Liver (tissue), 9 donors: ENCODE measurements around the gene FCHSD1. TPM values are rescaled to one million over a fixed set of nuclear protein-coding genes. Genes with fewer than 3 reads are reported as not detected.

Experiments
- DNase-seq: peaks from one replicate; pipeline ENCODE4 v3.0.0-alpha.2; 2017; ENCODE audit warnings: low spot score
- H3K27ac ChIP-seq, 2 donors: one replicate each; pipeline ENCODE4 v1.7.0; 2013; ENCODE audit warnings: inconsistent platforms in 2 of 2, low read length in 2 of 2, control low read depth in 1 of 2, low read depth in 1 of 2, mild to moderate bottlenecking in 1 of 2
- H3K27me3 ChIP-seq, 4 donors: one replicate each; pipeline versions ENCODE4 v1.6.1 to v1.7.0; 2013; ENCODE audit warnings: low read length in 3 of 4, inconsistent platforms in 1 of 4, mild to moderate bottlenecking in 1 of 4, moderate library complexity in 1 of 4; ENCODE audit not compliant: control insufficient read depth in 4 of 4, insufficient read depth in 4 of 4
- H3K36me3 ChIP-seq, 4 donors: one replicate each; pipeline versions ENCODE4 v1.6.1 to v1.7.0; 2013; ENCODE audit warnings: low read length in 3 of 4, mild to moderate bottlenecking in 3 of 4, low read depth in 1 of 4, moderate library complexity in 1 of 4; ENCODE audit not compliant: control insufficient read depth in 4 of 4, insufficient read depth in 3 of 4
- H3K4me1 ChIP-seq, 4 donors: one replicate each; pipeline versions ENCODE4 v1.6.1 to v1.7.0; 2013; ENCODE audit warnings: low read length in 3 of 4, mild to moderate bottlenecking in 3 of 4, moderate library complexity in 1 of 4; ENCODE audit not compliant: control insufficient read depth in 4 of 4, insufficient read depth in 4 of 4
- H3K4me3 ChIP-seq, 3 donors: one replicate each; pipeline versions ENCODE4 v1.6.1 to v1.7.0; 2013; ENCODE audit warnings: low read length in 3 of 3, control low read depth in 1 of 3, low read depth in 1 of 3, mild to moderate bottlenecking in 1 of 3
- H3K9ac ChIP-seq, 2 donors: one replicate each; pipeline ENCODE4 v1.7.0; 2013; ENCODE audit warnings: low read length in 2 of 2, mild to moderate bottlenecking in 2 of 2, moderate library complexity in 2 of 2, control low read depth in 1 of 2, low read depth in 1 of 2
- H3K9me3 ChIP-seq, 4 donors: one replicate each; pipeline versions ENCODE4 v1.6.1 to v1.7.0; 2013; ENCODE audit warnings: low read length in 3 of 4; ENCODE audit not compliant: control insufficient read depth in 4 of 4
- FOXA1 ChIP-seq: IDR thresholded peaks from 2 replicates; pipeline ENCODE4 v1.6.1; 2016; ENCODE audit warnings: antibody characterized with exemption
- FOXA2 ChIP-seq: IDR thresholded peaks from 2 replicates; pipeline ENCODE4 v1.6.1; 2016; ENCODE audit warnings: antibody characterized with exemption
- HNF4A ChIP-seq, 2 donors: conservative IDR thresholded peaks; 2 replicates each; pipeline ENCODE4 v1.6.1; 2016; ENCODE audit warnings: antibody characterized with exemption in 2 of 2, mild to moderate bottlenecking in 2 of 2
- JUND ChIP-seq, 2 donors: IDR thresholded peaks; 2 replicates each; pipeline ENCODE4 v1.6.1; 2016; ENCODE audit warnings: antibody characterized with exemption in 2 of 2
- NR2F2 ChIP-seq: IDR thresholded peaks from 2 replicates; pipeline ENCODE4 v1.6.1; 2016; ENCODE audit warnings: antibody characterized with exemption
- RAD21 ChIP-seq, 2 donors: IDR thresholded peaks; 2 replicates each; pipeline ENCODE4 v1.6.1; 2016; ENCODE audit warnings: antibody characterized with exemption in 2 of 2, mild to moderate bottlenecking in 2 of 2
- RXRA ChIP-seq, 2 donors: IDR thresholded peaks; 2 replicates each; pipeline ENCODE4 v1.6.1; 2017 to 2018; ENCODE audit warnings: antibody characterized with exemption in 2 of 2, mild to moderate bottlenecking in 1 of 2
- YY1 ChIP-seq: IDR thresholded peaks from 2 replicates; pipeline ENCODE4 v1.6.1; 2016; ENCODE audit warnings: antibody characterized with exemption, mild to moderate bottlenecking
- WGBS: extraction: QIAGEN DNeasy Blood & Tissue Kit; methylation state at CpG from one replicate; pipeline ENCODE4 v1.1.7; 2013; 5-methylcytosine and 5-hydroxymethylcytosine counted together
- polyA plus RNA-seq, 2 donors: library from polyadenylated mRNA; stranded (reverse) in 1 of 2; unstranded in 1 of 2; fragments of 200-250 nt in 1 of 2; fragments of >200 nt in 1 of 2; fragmentation: Nextera tagmentation in 1 of 2; extraction: Ambion mirVana in 1 of 2; gene quantifications; one replicate each; pipeline versions ENCODE4 v1.2.1 to v1.2.3, GENCODE V29; 2013 to 2015
- total RNA-seq, 2 donors: library from RNA; depleted of rRNA; stranded (reverse); fragments of >200 nt; gene quantifications; one replicate each; pipeline ENCODE4 v1.2.3, GENCODE V29; 2014
- TF ChIP-seq, protein P1 (sequence below): IDR thresholded peaks from 2 replicates; pipeline ENCODE4 v1.6.1; 2016; ENCODE audit warnings: antibody characterized with exemption
- TF ChIP-seq, protein P2 (sequence below): fragments of 150-350 bp; IDR thresholded peaks from 2 replicates; pipeline ENCODE4 v1.5.1; 2017; ENCODE audit warnings: improper control_type of control experiment, low read depth, low read length; ENCODE audit not compliant: missing input control
- TF ChIP-seq, protein P3 (sequence below): IDR thresholded peaks from 2 replicates; pipeline ENCODE4 v1.6.1; 2016; ENCODE audit warnings: antibody characterized with exemption, mild to moderate bottlenecking
- TF ChIP-seq, protein P4 (sequence below): IDR thresholded peaks from 2 replicates; pipeline ENCODE4 v1.6.1; 2016; ENCODE audit warnings: antibody characterized with exemption
- TF ChIP-seq, protein P5 (sequence below): IDR thresholded peaks from 2 replicates; pipeline ENCODE4 v1.6.1; 2016; ENCODE audit warnings: antibody characterized with exemption
- donor health status: healthy.
- donor health status: healthy.
- donor health status: healthy.
- donor health status: healthy.
- donor health status: healthy.

Gene FCHSD1
- total and polyA plus RNA-seq, 4 donors, result 1.3 to 6.4 (median 2.2) TPM

DNA sequence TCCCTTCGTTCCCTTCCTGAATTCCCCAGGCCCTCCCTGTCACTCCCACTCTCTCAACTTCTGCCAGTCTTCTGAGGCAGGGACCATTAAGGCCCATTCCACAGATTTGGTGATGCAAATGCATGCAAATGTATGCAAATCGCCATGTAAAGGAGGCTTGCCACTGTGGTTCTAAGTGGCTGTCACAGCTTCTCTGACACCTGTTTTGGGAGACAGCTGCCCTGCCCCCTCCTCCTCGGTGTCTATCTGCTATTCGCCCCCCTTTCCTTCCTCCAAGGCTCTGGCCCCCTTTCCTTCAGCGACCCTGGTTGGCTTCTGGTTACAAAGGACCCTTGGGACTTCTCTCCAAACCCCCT, 41.3 kb upstream of the FCHSD1 start:
- Histone ChIP-seq H3K36me3 (no peaks in the 10 kb centered on the region), H3K27me3 (no peaks in the 10 kb centered on the region), H3K27ac (no peak overlapping the region), H3K9me3 (no peaks in the 10 kb centered on the region), H3K4me1 (peaks cover 0 to 5% (median 4%) of the 10 kb centered on the region in 4 donors), H3K4me3 (peak overlapping the region; percentile 9 to 39 (median 30)), H3K9ac (no peak overlapping the region)
- no peak for DNase-seq
- WGBS, result 29% methylated on average over 5 of the region's 5 CpGs
- TF ChIP-seq RXRA (IDR thresholded peaks at IDR 0.05) (no peak), YY1 (no peak), HNF4A (conservative IDR thresholded peaks at IDR 0.05) (no peak), FOXA1 (no peak), JUND (IDR thresholded peaks at IDR 0.05) (no peak), FOXA2 (no peak)
- TF ChIP-seq, protein P1, sequence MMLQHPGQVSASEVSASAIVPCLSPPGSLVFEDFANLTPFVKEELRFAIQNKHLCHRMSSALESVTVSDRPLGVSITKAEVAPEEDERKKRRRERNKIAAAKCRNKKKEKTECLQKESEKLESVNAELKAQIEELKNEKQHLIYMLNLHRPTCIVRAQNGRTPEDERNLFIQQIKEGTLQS, result no peak
- TF ChIP-seq, protein P2, sequence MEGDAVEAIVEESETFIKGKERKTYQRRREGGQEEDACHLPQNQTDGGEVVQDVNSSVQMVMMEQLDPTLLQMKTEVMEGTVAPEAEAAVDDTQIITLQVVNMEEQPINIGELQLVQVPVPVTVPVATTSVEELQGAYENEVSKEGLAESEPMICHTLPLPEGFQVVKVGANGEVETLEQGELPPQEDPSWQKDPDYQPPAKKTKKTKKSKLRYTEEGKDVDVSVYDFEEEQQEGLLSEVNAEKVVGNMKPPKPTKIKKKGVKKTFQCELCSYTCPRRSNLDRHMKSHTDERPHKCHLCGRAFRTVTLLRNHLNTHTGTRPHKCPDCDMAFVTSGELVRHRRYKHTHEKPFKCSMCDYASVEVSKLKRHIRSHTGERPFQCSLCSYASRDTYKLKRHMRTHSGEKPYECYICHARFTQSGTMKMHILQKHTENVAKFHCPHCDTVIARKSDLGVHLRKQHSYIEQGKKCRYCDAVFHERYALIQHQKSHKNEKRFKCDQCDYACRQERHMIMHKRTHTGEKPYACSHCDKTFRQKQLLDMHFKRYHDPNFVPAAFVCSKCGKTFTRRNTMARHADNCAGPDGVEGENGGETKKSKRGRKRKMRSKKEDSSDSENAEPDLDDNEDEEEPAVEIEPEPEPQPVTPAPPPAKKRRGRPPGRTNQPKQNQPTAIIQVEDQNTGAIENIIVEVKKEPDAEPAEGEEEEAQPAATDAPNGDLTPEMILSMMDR, result no peak

DNA sequence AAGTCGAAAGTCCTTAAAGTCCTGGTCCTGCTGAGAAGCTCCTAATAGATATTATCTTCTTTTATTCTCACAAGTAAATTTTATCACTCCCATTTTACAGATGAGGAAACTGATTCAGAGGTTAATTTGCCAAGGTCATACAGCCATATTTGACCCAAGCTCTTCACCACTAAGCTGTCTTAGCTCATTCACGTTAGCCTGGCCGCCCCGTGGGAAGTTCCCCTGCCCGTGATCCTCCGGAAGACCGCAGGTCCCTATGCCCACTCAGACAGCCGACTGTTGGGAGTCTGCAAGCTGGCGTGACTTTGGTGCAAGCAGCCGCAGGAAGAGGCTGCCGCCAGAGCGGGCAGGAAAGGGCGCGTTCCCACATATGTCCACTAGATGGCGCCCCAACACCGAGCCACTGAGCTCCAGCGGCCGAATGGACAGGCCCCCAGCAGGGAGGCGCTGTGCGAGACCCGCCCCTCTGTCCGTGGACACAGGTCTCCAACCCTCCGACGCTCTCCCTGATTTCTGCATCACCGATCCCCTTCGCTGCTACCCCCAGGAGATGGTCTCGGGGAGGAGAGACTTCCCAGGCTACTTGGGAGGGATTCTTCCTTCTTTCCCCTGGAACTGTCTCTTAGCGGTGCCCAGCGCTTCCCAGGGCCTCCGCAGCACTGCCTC, 40.8 kb upstream of the FCHSD1 start:
- 3% methylated on average over 30 of the region's 30 CpGs for WGBS
- Histone ChIP-seq H3K4me1 (peaks cover 0 to 5% (median 4%) of the 10 kb centered on the region in 4 donors), H3K9me3 (no peaks in the 10 kb centered on the region), H3K36me3 (no peaks in the 10 kb centered on the region), H3K9ac (no peak overlapping the region), H3K4me3 (peak overlapping the region; percentile 9 to 39 (median 30)), H3K27me3 (no peaks in the 10 kb centered on the region), H3K27ac (no peak overlapping the region)
- peak; percentile 92 for DNase-seq
- TF ChIP-seq NR2F2 (peak; percentile 23), RAD21 (IDR thresholded peaks at IDR 0.05) (peak; percentile 100), YY1 (no peak)
- TF ChIP-seq, protein P2, result peak; percentile 99

DNA sequence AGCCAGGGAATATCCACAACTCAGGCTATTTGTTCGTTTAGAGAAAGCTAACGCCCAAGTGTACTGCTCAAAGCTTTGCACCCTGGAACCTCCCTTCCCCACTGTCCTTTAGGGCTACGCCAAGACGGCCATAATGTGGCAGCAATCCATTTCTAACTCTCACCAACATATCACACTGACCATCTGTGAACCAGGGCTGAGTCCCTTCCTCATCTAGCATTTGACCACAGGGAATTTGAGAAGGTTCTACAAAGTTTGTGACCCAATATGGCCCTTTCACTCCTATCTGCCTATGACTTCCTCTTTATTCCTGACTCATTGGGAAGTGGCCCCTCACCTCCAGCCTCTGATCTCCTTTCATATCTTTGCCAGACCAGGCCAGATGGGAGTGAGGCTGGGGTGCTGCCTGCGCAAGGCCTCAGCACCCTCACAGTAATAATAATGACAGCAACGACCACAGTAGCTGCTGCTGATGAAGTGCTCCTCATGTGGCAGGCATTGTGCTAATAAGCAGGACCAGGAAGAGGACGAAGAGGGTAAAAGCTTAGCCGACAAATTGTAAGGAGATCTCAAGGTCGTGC, 40.2 kb upstream of the FCHSD1 start:
- TF ChIP-seq NR2F2 (peak; percentile 9), YY1 (no peak), FOXA1 (no peak), RAD21 (IDR thresholded peaks at IDR 0.05) (no peak)
- TF ChIP-seq, protein P3, sequence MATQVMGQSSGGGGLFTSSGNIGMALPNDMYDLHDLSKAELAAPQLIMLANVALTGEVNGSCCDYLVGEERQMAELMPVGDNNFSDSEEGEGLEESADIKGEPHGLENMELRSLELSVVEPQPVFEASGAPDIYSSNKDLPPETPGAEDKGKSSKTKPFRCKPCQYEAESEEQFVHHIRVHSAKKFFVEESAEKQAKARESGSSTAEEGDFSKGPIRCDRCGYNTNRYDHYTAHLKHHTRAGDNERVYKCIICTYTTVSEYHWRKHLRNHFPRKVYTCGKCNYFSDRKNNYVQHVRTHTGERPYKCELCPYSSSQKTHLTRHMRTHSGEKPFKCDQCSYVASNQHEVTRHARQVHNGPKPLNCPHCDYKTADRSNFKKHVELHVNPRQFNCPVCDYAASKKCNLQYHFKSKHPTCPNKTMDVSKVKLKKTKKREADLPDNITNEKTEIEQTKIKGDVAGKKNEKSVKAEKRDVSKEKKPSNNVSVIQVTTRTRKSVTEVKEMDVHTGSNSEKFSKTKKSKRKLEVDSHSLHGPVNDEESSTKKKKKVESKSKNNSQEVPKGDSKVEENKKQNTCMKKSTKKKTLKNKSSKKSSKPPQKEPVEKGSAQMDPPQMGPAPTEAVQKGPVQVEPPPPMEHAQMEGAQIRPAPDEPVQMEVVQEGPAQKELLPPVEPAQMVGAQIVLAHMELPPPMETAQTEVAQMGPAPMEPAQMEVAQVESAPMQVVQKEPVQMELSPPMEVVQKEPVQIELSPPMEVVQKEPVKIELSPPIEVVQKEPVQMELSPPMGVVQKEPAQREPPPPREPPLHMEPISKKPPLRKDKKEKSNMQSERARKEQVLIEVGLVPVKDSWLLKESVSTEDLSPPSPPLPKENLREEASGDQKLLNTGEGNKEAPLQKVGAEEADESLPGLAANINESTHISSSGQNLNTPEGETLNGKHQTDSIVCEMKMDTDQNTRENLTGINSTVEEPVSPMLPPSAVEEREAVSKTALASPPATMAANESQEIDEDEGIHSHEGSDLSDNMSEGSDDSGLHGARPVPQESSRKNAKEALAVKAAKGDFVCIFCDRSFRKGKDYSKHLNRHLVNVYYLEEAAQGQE, result no peak
- TF ChIP-seq, protein P4, sequence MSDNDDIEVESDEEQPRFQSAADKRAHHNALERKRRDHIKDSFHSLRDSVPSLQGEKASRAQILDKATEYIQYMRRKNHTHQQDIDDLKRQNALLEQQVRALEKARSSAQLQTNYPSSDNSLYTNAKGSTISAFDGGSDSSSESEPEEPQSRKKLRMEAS, result no peak
- TF ChIP-seq, protein P5, sequence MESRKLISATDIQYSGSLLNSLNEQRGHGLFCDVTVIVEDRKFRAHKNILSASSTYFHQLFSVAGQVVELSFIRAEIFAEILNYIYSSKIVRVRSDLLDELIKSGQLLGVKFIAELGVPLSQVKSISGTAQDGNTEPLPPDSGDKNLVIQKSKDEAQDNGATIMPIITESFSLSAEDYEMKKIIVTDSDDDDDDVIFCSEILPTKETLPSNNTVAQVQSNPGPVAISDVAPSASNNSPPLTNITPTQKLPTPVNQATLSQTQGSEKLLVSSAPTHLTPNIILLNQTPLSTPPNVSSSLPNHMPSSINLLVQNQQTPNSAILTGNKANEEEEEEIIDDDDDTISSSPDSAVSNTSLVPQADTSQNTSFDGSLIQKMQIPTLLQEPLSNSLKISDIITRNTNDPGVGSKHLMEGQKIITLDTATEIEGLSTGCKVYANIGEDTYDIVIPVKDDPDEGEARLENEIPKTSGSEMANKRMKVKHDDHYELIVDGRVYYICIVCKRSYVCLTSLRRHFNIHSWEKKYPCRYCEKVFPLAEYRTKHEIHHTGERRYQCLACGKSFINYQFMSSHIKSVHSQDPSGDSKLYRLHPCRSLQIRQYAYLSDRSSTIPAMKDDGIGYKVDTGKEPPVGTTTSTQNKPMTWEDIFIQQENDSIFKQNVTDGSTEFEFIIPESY, result no peak
- H3K9me3 ChIP-seq, result no peaks in the 10 kb centered on the region
- H3K27ac ChIP-seq, result no peak overlapping the region
- peaks cover 0 to 5% (median 4%) of the 10 kb centered on the region in 4 donors for H3K4me1 ChIP-seq
- H3K27me3 ChIP-seq, result no peaks in the 10 kb centered on the region
- WGBS, result 69% methylated on average over 9 of the region's 9 CpGs
- DNase-seq, result no peak
- H3K36me3 ChIP-seq, result no peaks in the 10 kb centered on the region
- no peak overlapping the region for H3K9ac ChIP-seq
- no peak overlapping the region for H3K4me3 ChIP-seq
